Measurements from ENCODE around the gene RAD51B.
"Not testable (repeated sequence)": the region's sequence is repeated elsewhere in the genome, so short reads cannot be mapped to it uniquely, and the experiment has no call there.

DNA sequence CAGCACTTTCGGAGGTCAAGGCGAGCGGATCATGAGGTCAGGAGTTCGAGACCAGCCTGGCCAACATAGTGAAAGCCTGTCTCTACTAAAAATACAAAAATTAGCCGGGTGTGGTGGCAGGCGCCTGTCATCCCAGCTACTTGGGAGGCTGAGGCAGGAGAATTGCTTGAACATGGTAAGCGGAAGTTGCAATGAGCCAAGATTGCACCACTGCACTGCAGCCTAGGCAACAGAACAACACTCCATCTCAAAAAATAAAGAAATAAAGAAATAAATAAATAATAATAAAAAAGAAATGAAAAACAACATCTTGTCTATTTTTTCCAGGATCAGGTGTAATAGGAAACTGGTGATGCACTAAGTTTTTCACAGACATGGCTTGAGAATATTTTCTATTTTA is 168.6 kb downstream of the RAD51B start:
- TF ChIP-seq CTCF (conservative IDR thresholded peaks at IDR 0.05; ENCODE audit: low read depth, low read length); EZH2 (IDR thresholded peaks at IDR 0.05; ENCODE audit: borderline replicate concordance, low read depth, low read length, poor library complexity, severe bottlenecking): not testable (repeated sequence)

Measured in A673 (cell line).